ENCODE measurements around the gene HOXD4. TPM values are rescaled to one million over a fixed set of nuclear protein-coding genes. Genes with fewer than 3 reads are reported as not detected.

Gene HOXD4
- total RNA-seq, 1 experiment from 2014 or later, result not detected

DNA sequence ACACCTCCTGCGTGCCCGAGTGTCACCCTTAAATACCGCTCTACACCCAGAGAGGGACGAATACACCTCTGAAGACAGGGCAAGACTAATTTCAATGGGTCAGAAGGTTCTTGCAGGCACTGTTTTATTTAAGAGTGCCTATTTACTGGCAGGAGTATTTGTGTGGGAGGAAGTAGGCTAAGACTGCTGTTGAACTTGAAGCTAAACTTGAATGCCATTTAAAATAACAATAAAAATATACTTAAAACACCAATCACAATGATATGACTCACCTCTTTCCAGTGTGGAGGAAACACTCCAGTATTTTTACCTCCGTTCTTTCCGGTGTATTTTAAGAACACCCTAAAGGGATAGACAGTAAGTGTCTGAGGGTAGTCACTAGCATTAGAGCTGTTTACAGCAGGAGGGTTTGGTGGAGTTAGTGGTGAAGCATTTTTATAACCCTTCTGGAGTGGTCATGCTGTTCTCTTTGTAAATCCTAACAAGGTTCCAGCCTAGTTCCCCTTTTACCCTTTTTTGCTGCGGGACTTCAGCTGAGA lies 27.5 kb downstream of the HOXD4 start:
- peaks cover 100% of the 10 kb centered on the region for H3K27me3 Mint-ChIP-seq (ENCODE audit: low read depth)
- no peaks in the 10 kb centered on the region for H3K9me3 Mint-ChIP-seq
- H3K27ac Mint-ChIP-seq, result no peak overlapping the region
- DNase-seq (ENCODE audit: low spot score) (no peak), ATAC-seq (no peak)
- ChIA-PET POLR2A (interaction anchor here (1.0 kb wide), 1 partner anchor 13 kb away, joined by 3 read pairs; no protein-coding TSS in a partner anchor), CTCF (interaction anchor here (1.1 to 5.5 kb wide), 6 partner anchors 9 to 458 kb away, joined by 3 to 31 read pairs (median 5); no protein-coding TSS in a partner anchor)
- H3K4me1 Mint-ChIP-seq, result peaks cover 39% of the 10 kb centered on the region
- H3K36me3 Mint-ChIP-seq, result no peaks in the 10 kb centered on the region
- H3K4me3 Mint-ChIP-seq, result peak overlapping the region; percentile 67; the same call in 1 of the 2 replicates
- TF ChIP-seq GTF2I (CRISPR knock-in tag; conservative IDR thresholded peaks at IDR 0.05), result no peak
- TF ChIP-seq ATF1 (CRISPR knock-in tag; IDR thresholded peaks at IDR 0.05), result no peak
- TF ChIP-seq SMAD3 (CRISPR knock-in tag; IDR thresholded peaks at IDR 0.05; ENCODE audit: borderline replicate concordance), result no peak
- TF ChIP-seq RORB (CRISPR knock-in tag; IDR thresholded peaks at IDR 0.05), result no peak
- no peak for TF ChIP-seq CTCF (IDR thresholded peaks at IDR 0.05)
- no peak for TF ChIP-seq EMX1 (CRISPR knock-in tag; IDR thresholded peaks at IDR 0.05)
- TF ChIP-seq CBFB (CRISPR knock-in tag; IDR thresholded peaks at IDR 0.05; ENCODE audit: low read depth), result no peak
- no peak for TF ChIP-seq NR1H2 (CRISPR knock-in tag; IDR thresholded peaks at IDR 0.05)
- no peak for TF ChIP-seq TCF7 (CRISPR knock-in tag; IDR thresholded peaks at IDR 0.05; ENCODE audit: low read depth)
- TF ChIP-seq TEAD4 (CRISPR knock-in tag; IDR thresholded peaks at IDR 0.05), result no peak
- TF ChIP-seq OVOL2 (CRISPR knock-in tag; IDR thresholded peaks at IDR 0.05; ENCODE audit: borderline replicate concordance), result no peak
- TF ChIP-seq NFATC4 (CRISPR knock-in tag; IDR thresholded peaks at IDR 0.05), result no peak
- no peak for TF ChIP-seq ZNF263 (CRISPR knock-in tag; IDR thresholded peaks at IDR 0.05; ENCODE audit: low read depth)
- TF ChIP-seq MLX (CRISPR knock-in tag; IDR thresholded peaks at IDR 0.05), result no peak
- TF ChIP-seq, protein P1, sequence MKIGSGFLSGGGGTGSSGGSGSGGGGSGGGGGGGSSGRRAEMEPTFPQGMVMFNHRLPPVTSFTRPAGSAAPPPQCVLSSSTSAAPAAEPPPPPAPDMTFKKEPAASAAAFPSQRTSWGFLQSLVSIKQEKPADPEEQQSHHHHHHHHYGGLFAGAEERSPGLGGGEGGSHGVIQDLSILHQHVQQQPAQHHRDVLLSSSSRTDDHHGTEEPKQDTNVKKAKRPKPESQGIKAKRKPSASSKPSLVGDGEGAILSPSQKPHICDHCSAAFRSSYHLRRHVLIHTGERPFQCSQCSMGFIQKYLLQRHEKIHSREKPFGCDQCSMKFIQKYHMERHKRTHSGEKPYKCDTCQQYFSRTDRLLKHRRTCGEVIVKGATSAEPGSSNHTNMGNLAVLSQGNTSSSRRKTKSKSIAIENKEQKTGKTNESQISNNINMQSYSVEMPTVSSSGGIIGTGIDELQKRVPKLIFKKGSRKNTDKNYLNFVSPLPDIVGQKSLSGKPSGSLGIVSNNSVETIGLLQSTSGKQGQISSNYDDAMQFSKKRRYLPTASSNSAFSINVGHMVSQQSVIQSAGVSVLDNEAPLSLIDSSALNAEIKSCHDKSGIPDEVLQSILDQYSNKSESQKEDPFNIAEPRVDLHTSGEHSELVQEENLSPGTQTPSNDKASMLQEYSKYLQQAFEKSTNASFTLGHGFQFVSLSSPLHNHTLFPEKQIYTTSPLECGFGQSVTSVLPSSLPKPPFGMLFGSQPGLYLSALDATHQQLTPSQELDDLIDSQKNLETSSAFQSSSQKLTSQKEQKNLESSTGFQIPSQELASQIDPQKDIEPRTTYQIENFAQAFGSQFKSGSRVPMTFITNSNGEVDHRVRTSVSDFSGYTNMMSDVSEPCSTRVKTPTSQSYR (CRISPR knock-in tag; IDR thresholded peaks at IDR 0.05), result no peak
- no peak for TF ChIP-seq JAZF1 (CRISPR knock-in tag; IDR thresholded peaks at IDR 0.05)
- TF ChIP-seq FOXP1 (CRISPR knock-in tag; IDR thresholded peaks at IDR 0.05; ENCODE audit: borderline replicate concordance), result no peak

- H3K27ac Mint-ChIP-seq, result no peak overlapping the region
- H3K36me3 Mint-ChIP-seq, result no peaks in the 10 kb centered on the region
- no peak for ATAC-seq
- H3K9me3 Mint-ChIP-seq, result no peaks in the 10 kb centered on the region
- no peak for DNase-seq (ENCODE audit: low spot score)
- no peak overlapping the region for H3K4me3 Mint-ChIP-seq
- H3K4me1 Mint-ChIP-seq, result peaks cover 17% of the 10 kb centered on the region
- POLR2A ChIA-PET, result no interaction called here
- peaks cover 100% of the 10 kb centered on the region for H3K27me3 Mint-ChIP-seq (ENCODE audit: low read depth)
- CTCF ChIA-PET, result interaction anchor here (0.7 kb wide), 1 partner anchor 13 kb away, joined by 3 read pairs; no protein-coding TSS in a partner anchor
- TF ChIP-seq TEAD4 (CRISPR knock-in tag; IDR thresholded peaks at IDR 0.05) (no peak), KAT7 (CRISPR knock-in tag; IDR thresholded peaks at IDR 0.05; ENCODE audit: borderline replicate concordance) (no peak), MAX (CRISPR knock-in tag; IDR thresholded peaks at IDR 0.05) (no peak), ZNF423 (CRISPR knock-in tag; IDR thresholded peaks at IDR 0.05) (no peak), ETV6 (CRISPR knock-in tag; IDR thresholded peaks at IDR 0.05) (no peak), AFF4 (CRISPR knock-in tag; IDR thresholded peaks at IDR 0.05; ENCODE audit: borderline replicate concordance) (no peak)
- TF ChIP-seq, protein P2, sequence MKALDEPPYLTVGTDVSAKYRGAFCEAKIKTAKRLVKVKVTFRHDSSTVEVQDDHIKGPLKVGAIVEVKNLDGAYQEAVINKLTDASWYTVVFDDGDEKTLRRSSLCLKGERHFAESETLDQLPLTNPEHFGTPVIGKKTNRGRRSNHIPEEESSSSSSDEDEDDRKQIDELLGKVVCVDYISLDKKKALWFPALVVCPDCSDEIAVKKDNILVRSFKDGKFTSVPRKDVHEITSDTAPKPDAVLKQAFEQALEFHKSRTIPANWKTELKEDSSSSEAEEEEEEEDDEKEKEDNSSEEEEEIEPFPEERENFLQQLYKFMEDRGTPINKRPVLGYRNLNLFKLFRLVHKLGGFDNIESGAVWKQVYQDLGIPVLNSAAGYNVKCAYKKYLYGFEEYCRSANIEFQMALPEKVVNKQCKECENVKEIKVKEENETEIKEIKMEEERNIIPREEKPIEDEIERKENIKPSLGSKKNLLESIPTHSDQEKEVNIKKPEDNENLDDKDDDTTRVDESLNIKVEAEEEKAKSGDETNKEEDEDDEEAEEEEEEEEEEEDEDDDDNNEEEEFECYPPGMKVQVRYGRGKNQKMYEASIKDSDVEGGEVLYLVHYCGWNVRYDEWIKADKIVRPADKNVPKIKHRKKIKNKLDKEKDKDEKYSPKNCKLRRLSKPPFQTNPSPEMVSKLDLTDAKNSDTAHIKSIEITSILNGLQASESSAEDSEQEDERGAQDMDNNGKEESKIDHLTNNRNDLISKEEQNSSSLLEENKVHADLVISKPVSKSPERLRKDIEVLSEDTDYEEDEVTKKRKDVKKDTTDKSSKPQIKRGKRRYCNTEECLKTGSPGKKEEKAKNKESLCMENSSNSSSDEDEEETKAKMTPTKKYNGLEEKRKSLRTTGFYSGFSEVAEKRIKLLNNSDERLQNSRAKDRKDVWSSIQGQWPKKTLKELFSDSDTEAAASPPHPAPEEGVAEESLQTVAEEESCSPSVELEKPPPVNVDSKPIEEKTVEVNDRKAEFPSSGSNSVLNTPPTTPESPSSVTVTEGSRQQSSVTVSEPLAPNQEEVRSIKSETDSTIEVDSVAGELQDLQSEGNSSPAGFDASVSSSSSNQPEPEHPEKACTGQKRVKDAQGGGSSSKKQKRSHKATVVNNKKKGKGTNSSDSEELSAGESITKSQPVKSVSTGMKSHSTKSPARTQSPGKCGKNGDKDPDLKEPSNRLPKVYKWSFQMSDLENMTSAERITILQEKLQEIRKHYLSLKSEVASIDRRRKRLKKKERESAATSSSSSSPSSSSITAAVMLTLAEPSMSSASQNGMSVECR (CRISPR knock-in tag; IDR thresholded peaks at IDR 0.05; ENCODE audit: borderline replicate concordance), result no peak
Observed at GRCh38 chr2:176181551-176181950, 30.2 kb downstream of the HOXD4 start.
